Upper lobe of left lung (tissue), 4 donors: ENCODE results near the gene S100P.

Source experiments
- EP300 ChIP-seq, 4 donors: sonication (generic); formaldehyde crosslinking; IDR thresholded peaks; one replicate each; pipeline ENCODE4 v1.5.1; 2017; ENCODE audit warnings: antibody characterized with exemption in 4 of 4, control low read depth in 2 of 4
- POLR2A ChIP-seq, 4 donors: fragments of 450-650 bp; IDR thresholded peaks; one replicate each; pipeline ENCODE4 v1.5.1; 2016 to 2017; ENCODE audit warnings: antibody characterized with exemption in 4 of 4, mild to moderate bottlenecking in 2 of 4
- POLR2AphosphoS5 ChIP-seq, 2 donors: sonication (generic); formaldehyde crosslinking; IDR thresholded peaks; one replicate each; pipeline ENCODE4 v1.5.1; 2017; ENCODE audit warnings: antibody characterized with exemption in 2 of 2
- TF ChIP-seq, protein P1 (sequence below), 6 experiments: fragments of 450-650 bp in 4 of 6; fragments of 200-600 bp in 2 of 6; sonication (generic) in 2 of 6; IDR thresholded peaks; one replicate each; pipeline ENCODE4 v1.5.1; 2016 to 2019; ENCODE audit warnings: antibody characterized with exemption in 6 of 6

DNA sequence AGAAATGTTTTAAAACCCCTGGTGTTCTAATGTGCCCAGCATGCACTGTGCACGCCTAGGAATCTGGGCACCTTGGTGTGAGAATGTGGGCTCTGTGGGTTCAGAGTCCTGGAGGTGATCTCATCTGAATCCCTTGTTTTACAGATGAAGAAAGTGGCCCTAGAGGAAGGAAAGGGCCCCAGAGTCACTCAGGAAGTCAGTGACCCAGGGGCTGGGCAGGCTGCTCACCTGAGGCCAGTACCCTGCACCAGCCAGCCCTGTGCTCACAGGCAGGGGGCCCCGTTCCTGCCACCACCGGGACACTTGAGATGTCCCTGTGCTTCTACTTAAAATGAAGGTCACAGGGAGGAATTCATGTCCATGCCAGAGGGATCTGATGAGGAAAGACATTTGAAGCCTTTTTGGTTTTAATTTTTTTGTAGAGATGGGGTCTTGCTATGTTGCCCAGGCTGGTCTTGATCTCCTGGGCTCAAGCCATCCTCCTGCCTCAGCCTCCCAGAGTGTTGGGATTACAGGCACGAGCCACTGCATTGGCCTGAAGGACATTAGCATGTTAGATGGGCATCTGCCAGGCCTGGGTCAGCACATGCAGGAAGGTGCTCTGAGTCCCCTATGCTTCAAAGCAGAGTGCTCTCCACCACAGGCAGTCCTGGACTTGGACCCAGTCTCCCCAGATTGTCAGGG is 7.4 kb upstream of the S100P start:
- TF ChIP-seq, protein P1, sequence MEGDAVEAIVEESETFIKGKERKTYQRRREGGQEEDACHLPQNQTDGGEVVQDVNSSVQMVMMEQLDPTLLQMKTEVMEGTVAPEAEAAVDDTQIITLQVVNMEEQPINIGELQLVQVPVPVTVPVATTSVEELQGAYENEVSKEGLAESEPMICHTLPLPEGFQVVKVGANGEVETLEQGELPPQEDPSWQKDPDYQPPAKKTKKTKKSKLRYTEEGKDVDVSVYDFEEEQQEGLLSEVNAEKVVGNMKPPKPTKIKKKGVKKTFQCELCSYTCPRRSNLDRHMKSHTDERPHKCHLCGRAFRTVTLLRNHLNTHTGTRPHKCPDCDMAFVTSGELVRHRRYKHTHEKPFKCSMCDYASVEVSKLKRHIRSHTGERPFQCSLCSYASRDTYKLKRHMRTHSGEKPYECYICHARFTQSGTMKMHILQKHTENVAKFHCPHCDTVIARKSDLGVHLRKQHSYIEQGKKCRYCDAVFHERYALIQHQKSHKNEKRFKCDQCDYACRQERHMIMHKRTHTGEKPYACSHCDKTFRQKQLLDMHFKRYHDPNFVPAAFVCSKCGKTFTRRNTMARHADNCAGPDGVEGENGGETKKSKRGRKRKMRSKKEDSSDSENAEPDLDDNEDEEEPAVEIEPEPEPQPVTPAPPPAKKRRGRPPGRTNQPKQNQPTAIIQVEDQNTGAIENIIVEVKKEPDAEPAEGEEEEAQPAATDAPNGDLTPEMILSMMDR (IDR thresholded peaks at IDR 0.05): no peak
- TF ChIP-seq EP300 (IDR thresholded peaks at IDR 0.05) (no peak), POLR2A (IDR thresholded peaks at IDR 0.05) (no peak), POLR2AphosphoS5 (IDR thresholded peaks at IDR 0.05) (no peak)
